Measurements from ENCODE around the gene MYD88.

Gene MYD88

DNA sequence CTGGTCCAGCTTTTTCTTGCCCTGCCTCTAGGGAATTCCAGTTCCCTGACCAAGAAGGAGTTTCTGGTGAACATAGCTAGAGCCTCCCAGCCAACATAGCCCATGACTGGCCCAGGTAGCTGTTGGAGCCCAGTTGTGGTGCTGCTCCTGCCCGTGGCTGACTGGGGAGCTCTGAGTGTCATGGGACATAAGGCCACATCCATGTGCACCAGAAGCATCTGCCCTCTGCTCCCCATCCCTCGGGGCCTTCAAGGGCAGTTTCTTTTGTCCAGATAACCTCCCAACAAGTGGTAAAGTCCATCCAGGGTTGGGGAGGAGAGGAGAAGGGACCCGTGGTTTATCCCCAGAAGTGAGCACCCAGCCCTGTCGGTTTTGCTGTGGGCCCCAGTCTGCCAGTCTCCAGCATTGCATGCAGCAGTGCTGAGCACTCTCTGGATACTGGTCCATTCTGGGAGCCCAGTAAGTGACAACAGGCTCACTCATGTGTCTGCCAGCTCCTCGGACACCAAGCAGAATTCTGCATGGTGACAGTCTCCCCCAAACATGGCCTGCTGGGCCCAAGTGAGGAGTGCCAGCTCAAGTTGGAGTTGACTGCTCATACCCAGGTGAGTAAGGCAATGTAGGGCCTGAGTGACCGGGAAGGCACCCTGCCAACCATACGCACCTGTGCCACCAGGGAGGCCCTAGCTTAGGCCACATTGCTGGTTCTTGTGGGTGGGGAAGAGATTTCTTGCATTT is 30.4 kb upstream of the MYD88 start:
- Histone ChIP-seq H3K36me3 (ENCODE audit: insufficient read depth, low read length) (no peaks in the 10 kb centered on the region), H3K9me3 (ENCODE audit: low read length) (no peaks in the 10 kb centered on the region), H3K27me3 (ENCODE audit: insufficient read depth, low read length) (no peaks in the 10 kb centered on the region), H3K4me1 (ENCODE audit: insufficient read depth, low read length) (no peaks in the 10 kb centered on the region), H3K4me3 (ENCODE audit: low read length) (no peak overlapping the region), H2AFZ (ENCODE audit: low read depth, low read length) (no peak overlapping the region)

DNA sequence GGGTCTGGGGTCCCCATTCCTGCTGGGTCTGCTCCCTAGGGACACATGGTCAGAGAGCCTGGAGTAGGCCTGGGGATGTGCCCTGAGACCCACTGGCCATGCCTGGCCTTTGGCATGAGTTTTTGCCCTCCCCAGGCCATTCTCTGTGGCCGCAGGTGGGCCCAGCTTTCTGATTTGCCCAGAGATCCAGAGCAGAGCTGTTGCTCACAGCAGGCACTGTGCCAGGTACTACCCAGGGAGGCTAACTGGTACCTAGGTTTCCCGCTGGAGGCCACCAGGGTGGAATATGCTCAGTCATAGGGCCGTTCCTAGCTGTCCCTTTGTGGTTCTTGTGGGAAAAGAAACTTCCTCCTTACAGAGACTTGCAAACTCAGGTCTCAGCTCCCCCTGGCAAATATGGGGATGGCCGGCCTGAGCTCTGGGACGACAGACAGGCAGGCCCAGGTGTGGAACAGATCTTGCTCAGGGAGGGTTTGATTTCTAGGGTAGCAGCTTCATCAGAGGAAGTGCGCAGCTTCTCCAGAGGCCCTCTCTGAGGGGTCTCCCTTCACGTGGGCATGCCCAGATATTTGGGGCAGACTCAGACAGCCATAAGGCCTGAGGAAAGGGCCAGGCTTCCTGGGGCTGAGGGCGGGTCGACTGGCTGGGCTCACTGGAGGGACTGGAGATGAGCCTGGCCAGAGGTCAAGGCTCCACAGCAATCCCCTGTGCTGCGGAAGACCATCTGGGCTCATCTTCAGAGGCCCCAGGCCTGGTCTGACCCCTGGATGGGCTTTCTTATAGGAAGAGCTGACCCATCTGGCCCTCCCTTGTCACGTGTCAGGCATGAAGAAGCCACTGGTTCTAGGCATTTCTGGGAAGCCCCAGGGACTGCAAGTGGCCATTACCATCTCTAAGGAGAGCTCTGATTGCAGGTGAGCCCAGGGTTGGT is 29.5 kb upstream of the MYD88 start:
- H3K4me1 ChIP-seq (ENCODE audit: insufficient read depth, low read length), result no peaks in the 10 kb centered on the region
- H3K36me3 ChIP-seq (ENCODE audit: insufficient read depth, low read length), result no peaks in the 10 kb centered on the region
- no peaks in the 10 kb centered on the region for H3K27me3 ChIP-seq (ENCODE audit: insufficient read depth, low read length)
- H3K4me3 ChIP-seq (ENCODE audit: low read length), result no peak overlapping the region
- H2AFZ ChIP-seq (ENCODE audit: low read depth, low read length), result no peak overlapping the region
- no peaks in the 10 kb centered on the region for H3K9me3 ChIP-seq (ENCODE audit: low read length)

- no peaks in the 10 kb centered on the region for H3K9me3 ChIP-seq (ENCODE audit: low read length)
- H3K36me3 ChIP-seq (ENCODE audit: insufficient read depth, low read length), result no peaks in the 10 kb centered on the region
- no peak overlapping the region for H2AFZ ChIP-seq (ENCODE audit: low read depth, low read length)
- H3K27me3 ChIP-seq (ENCODE audit: insufficient read depth, low read length), result no peaks in the 10 kb centered on the region
- H3K4me3 ChIP-seq (ENCODE audit: low read length), result no peak overlapping the region
- H3K4me1 ChIP-seq (ENCODE audit: insufficient read depth, low read length), result no peaks in the 10 kb centered on the region
Observed at GRCh38 chr3:38109580-38110313, 28.7 kb upstream of the MYD88 start.

GRCh38 chr3:38110314-38111050 is 28.0 kb upstream of the MYD88 start:
- Histone ChIP-seq H3K4me3 (ENCODE audit: low read length) (no peak overlapping the region), H3K4me1 (ENCODE audit: insufficient read depth, low read length) (no peaks in the 10 kb centered on the region)

GRCh38 chr3:38111201-38111600 is 27.3 kb upstream of the MYD88 start:
- Histone ChIP-seq H3K27me3 (ENCODE audit: insufficient read depth, low read length) (no peaks in the 10 kb centered on the region), H2AFZ (ENCODE audit: low read depth, low read length) (no peak overlapping the region), H3K36me3 (ENCODE audit: insufficient read depth, low read length) (no peaks in the 10 kb centered on the region), H3K4me1 (ENCODE audit: insufficient read depth, low read length) (no peaks in the 10 kb centered on the region), H3K9me3 (ENCODE audit: low read length) (no peaks in the 10 kb centered on the region), H3K4me3 (ENCODE audit: low read length) (no peak overlapping the region)

More at GRCh38 chr3:38110314-38111050, 28.0 kb upstream of the MYD88 start:
- Histone ChIP-seq H3K36me3 (ENCODE audit: insufficient read depth, low read length) (no peaks in the 10 kb centered on the region), H3K27me3 (ENCODE audit: insufficient read depth, low read length) (no peaks in the 10 kb centered on the region), H3K9me3 (ENCODE audit: low read length) (no peaks in the 10 kb centered on the region), H2AFZ (ENCODE audit: low read depth, low read length) (no peak overlapping the region)

GRCh38 chr3:38111696-38112377 is 26.6 kb upstream of the MYD88 start:
- no peaks in the 10 kb centered on the region for H3K27me3 ChIP-seq (ENCODE audit: insufficient read depth, low read length)
- H3K4me1 ChIP-seq (ENCODE audit: insufficient read depth, low read length), result no peaks in the 10 kb centered on the region
- H3K4me3 ChIP-seq (ENCODE audit: low read length), result no peak overlapping the region
- no peak overlapping the region for H2AFZ ChIP-seq (ENCODE audit: low read depth, low read length)
- peaks cover 4% of the 10 kb centered on the region for H3K9me3 ChIP-seq (ENCODE audit: low read length)
- no peaks in the 10 kb centered on the region for H3K36me3 ChIP-seq (ENCODE audit: insufficient read depth, low read length)

DNA sequence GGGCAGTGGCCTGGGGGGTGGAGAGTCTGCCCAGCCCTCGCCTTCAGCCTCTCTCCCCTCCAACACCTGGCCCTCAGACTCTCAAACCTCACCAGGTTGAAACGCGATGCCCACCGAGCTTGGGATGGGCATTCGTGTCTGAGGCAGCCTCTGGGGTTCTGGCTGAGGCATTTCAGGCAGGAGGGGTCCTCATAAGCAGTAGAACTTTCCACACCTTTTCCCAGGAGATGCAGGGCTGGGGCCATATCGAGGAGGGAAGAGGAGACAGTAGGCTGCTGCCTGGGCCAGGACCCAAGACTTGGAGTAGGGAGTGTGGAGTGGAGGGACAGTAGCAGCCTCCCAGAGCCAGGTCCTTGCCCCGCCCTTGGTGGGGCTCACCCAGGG is 26.1 kb upstream of the MYD88 start:
- H2AFZ ChIP-seq (ENCODE audit: low read depth, low read length), result no peak overlapping the region
- no peak overlapping the region for H3K4me3 ChIP-seq (ENCODE audit: low read length)
- H3K36me3 ChIP-seq (ENCODE audit: insufficient read depth, low read length), result no peaks in the 10 kb centered on the region
- H3K4me1 ChIP-seq (ENCODE audit: insufficient read depth, low read length), result no peaks in the 10 kb centered on the region
- no peaks in the 10 kb centered on the region for H3K27me3 ChIP-seq (ENCODE audit: insufficient read depth, low read length)
- peaks cover 8% of the 10 kb centered on the region for H3K9me3 ChIP-seq (ENCODE audit: low read length)

- Histone ChIP-seq H2AFZ (ENCODE audit: low read depth, low read length) (no peak overlapping the region), H3K36me3 (ENCODE audit: insufficient read depth, low read length) (no peaks in the 10 kb centered on the region), H3K4me1 (ENCODE audit: insufficient read depth, low read length) (no peaks in the 10 kb centered on the region), H3K4me3 (ENCODE audit: low read length) (no peak overlapping the region), H3K27me3 (ENCODE audit: insufficient read depth, low read length) (no peaks in the 10 kb centered on the region), H3K9me3 (ENCODE audit: low read length) (peaks cover 8% of the 10 kb centered on the region)
Observed at GRCh38 chr3:38114052-38114874, 24.2 kb upstream of the MYD88 start.

DNA sequence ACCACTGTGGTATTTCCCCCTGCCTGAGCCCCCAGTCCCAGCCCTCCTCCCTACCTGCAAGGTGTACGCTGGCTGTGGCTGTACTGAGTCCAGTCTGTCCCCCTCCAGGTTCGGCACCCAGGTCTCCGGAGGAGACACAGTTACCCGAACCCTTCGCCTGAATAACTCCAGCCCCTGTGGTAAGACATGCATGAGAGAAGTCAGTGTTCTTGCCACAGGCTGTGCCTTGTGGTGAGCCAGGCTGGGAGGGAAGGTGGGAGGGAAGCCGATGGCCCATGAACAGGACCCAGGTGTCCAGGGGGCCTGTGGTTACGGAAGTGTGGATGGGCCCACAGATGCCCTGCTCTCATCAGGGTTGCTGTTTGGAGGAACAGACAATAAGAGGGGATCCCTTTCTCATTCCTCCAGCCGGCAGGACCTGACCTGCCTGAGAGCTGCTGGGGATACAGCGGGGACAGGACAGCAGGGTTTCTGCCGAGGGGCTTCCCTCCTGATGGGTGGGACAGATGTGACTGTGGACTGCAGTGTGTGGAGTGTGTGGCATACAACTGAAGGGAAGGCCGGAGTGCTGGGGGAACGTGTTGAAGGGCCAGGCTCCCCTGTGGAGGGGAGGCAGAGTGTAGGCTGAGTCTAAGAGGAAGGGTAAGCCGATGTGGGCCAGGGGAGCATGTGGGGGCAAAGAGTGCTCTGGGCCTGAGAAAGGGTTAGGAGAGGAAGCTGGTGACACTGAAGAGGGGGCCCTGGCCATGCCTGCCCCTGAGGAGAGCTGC is 23.4 kb upstream of the MYD88 start:
- Histone ChIP-seq H3K4me1 (ENCODE audit: insufficient read depth, low read length) (no peaks in the 10 kb centered on the region), H3K4me3 (ENCODE audit: low read length) (no peak overlapping the region), H2AFZ (ENCODE audit: low read depth, low read length) (no peak overlapping the region), H3K9me3 (ENCODE audit: low read length) (peaks cover 8% of the 10 kb centered on the region), H3K27me3 (ENCODE audit: insufficient read depth, low read length) (no peaks in the 10 kb centered on the region), H3K36me3 (ENCODE audit: insufficient read depth, low read length) (peaks cover 3% of the 10 kb centered on the region)

DNA sequence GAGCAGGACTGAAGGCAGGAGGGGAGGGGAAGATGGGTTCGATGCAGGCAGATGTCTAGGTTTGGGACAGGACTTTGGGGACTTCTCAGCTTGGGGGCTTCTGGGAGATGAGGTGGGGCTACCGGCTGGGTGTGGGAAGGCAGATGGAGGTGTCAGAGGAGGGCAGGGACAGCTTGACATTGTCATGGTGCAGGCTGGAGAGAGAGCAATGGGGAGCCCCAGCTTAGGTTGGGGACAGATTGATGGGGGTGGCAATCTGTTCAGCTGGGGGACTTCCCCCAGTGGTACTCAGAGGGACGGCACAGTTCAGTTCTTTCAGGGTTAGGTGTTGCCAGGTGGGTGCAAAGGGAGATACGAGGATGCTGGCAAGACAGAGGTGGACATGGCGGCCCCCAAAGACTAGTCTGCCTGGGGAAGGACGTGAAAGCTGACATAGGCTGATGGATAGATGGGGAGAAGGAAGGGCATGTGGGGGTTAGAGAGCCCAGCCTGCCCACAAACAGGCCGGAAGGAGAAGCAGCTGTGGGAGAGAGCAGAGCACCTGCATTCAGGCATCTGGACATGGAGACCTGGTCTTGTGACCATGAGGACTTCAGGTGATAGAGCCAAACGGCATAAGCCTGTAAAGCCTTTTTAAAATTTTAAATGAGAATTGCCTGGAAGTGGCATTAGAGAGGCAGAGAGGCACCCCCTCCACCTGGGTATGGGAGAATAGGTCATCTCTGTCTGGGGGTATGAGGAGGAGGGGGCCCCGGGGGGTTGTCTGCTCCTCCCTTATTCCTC is 22.6 kb upstream of the MYD88 start:
- no peak overlapping the region for H3K4me3 ChIP-seq (ENCODE audit: low read length)
- H3K9me3 ChIP-seq (ENCODE audit: low read length), result peaks cover 8% of the 10 kb centered on the region
- no peaks in the 10 kb centered on the region for H3K27me3 ChIP-seq (ENCODE audit: insufficient read depth, low read length)
- no peak overlapping the region for H2AFZ ChIP-seq (ENCODE audit: low read depth, low read length)
- no peaks in the 10 kb centered on the region for H3K4me1 ChIP-seq (ENCODE audit: insufficient read depth, low read length)
- H3K36me3 ChIP-seq (ENCODE audit: insufficient read depth, low read length), result peaks cover 9% of the 10 kb centered on the region
